Effector memory CD4-positive, alpha-beta T cell (primary cell): ENCODE measurements around the gene FAM200C.
A peak's percentile ranks its signal among the peaks of the same experiment; 100 is the strongest.

ENCODE experiments used
- DNase-seq, 3 donors: peaks; one replicate each; pipeline ENCODE4 v3.0.0-alpha.2; 2020
- H3K27ac ChIP-seq: 2 replicates; pipeline ENCODE4 v1.7.0; 2013; ENCODE audit warnings: mild to moderate bottlenecking, low read length, moderate library complexity; ENCODE audit not compliant: insufficient read depth, poor library complexity, severe bottlenecking
- H3K27me3 ChIP-seq: replicated peaks from 2 replicates; pipeline ENCODE4 v1.7.0; 2013; ENCODE audit warnings: mild to moderate bottlenecking, low read length; ENCODE audit not compliant: insufficient read depth, control insufficient read depth, poor library complexity, severe bottlenecking
- H3K36me3 ChIP-seq: 2 replicates; pipeline ENCODE4 v1.7.0; 2013; ENCODE audit warnings: mild to moderate bottlenecking, low read length, moderate library complexity; ENCODE audit not compliant: control insufficient read depth, insufficient read depth
- H3K4me1 ChIP-seq: 2 replicates; pipeline ENCODE4 v1.7.0; 2013; ENCODE audit warnings: low read length, mild to moderate bottlenecking; ENCODE audit not compliant: control insufficient read depth, insufficient read depth, poor library complexity, severe bottlenecking
- H3K4me3 ChIP-seq: 2 replicates; pipeline ENCODE4 v1.7.0; 2013; ENCODE audit warnings: low read length, low read depth, mild to moderate bottlenecking; ENCODE audit not compliant: insufficient read depth, poor library complexity, severe bottlenecking
- H3K9me3 ChIP-seq: 2 replicates; pipeline ENCODE4 v1.7.0; 2013; ENCODE audit warnings: mild to moderate bottlenecking, low read length, moderate library complexity; ENCODE audit not compliant: control insufficient read depth

The FAM200C gene

GRCh38 chr5:160421625-160422258, 21.9 kb upstream of the FAM200C start, which contains the start of gene PTTG1:
PTTG1 (plus strand) TSS chr5:160421855; CDS start chr5:160422313, 458 bp downstream.
- Histone ChIP-seq H3K4me3 (peak within 1 kb of the TSS; percentile 65), H3K9me3 (no peaks in the 10 kb centered on the region), H3K36me3 (no peaks in the 10 kb centered on the region), H3K27ac (peak within 1 kb of the TSS; percentile 71), H3K4me1 (peaks cover 24% of the 10 kb centered on the region), H3K27me3 (no peaks in the 10 kb centered on the region)
- DNase-seq = peak; percentile 82 to 89 (median 85)

GRCh38 chr5:160420331-160420610, 20.4 kb upstream of the FAM200C start:
- DNase-seq = no peak
- H3K4me1 ChIP-seq = peaks cover 24% of the 10 kb centered on the region
- no peaks in the 10 kb centered on the region for H3K36me3 ChIP-seq

GRCh38 chr5:160419458-160420330, 19.8 kb upstream of the FAM200C start:
- H3K27ac ChIP-seq = peak overlapping the region; percentile 86
- DNase-seq = no peak
- peak overlapping the region; percentile 90 for H3K4me3 ChIP-seq
- no peaks in the 10 kb centered on the region for H3K27me3 ChIP-seq
- no peaks in the 10 kb centered on the region for H3K36me3 ChIP-seq
- H3K9me3 ChIP-seq = no peaks in the 10 kb centered on the region
- peaks cover 22% of the 10 kb centered on the region for H3K4me1 ChIP-seq

More at GRCh38 chr5:160420331-160420610, 20.4 kb upstream of the FAM200C start:
- no peak overlapping the region for H3K4me3 ChIP-seq
- no peaks in the 10 kb centered on the region for H3K27me3 ChIP-seq
- H3K9me3 ChIP-seq = no peaks in the 10 kb centered on the region
- H3K27ac ChIP-seq = no peak overlapping the region

- Histone ChIP-seq H3K4me3 (peak within 1 kb of the TSS; percentile 90), H3K4me1 (peaks cover 19% of the 10 kb centered on the region), H3K9me3 (no peaks in the 10 kb centered on the region), H3K27me3 (no peaks in the 10 kb centered on the region), H3K36me3 (no peaks in the 10 kb centered on the region), H3K27ac (peak within 1 kb of the TSS; percentile 86)
- DNase-seq = peak; percentile 86 to 90 (median 86)
Observed at GRCh38 chr5:160418561-160419457, 19.0 kb upstream of the FAM200C start, which contains the start of gene SLU7. SLU7 (minus strand) TSS chr5:160419081; CDS start chr5:160415294, 3,787 bp downstream.

- no peak overlapping the region for H3K27ac ChIP-seq
Observed at GRCh38 chr5:160398806-160399205, 1.0 kb downstream of the FAM200C start.

GRCh38 chr5:160397492-160397891, 2.4 kb downstream of the FAM200C start:
- no peaks in the 10 kb centered on the region for H3K27me3 ChIP-seq
- H3K36me3 ChIP-seq = peaks cover 4% of the 10 kb centered on the region
- no peaks in the 10 kb centered on the region for H3K4me1 ChIP-seq
- DNase-seq = no peak
- H3K4me3 ChIP-seq = no peak overlapping the region
- H3K9me3 ChIP-seq = no peaks in the 10 kb centered on the region
- no peak overlapping the region for H3K27ac ChIP-seq

More at GRCh38 chr5:160398806-160399205, 1.0 kb downstream of the FAM200C start:
- H3K36me3 ChIP-seq = peaks cover 13% of the 10 kb centered on the region
- no peaks in the 10 kb centered on the region for H3K9me3 ChIP-seq
- no peak overlapping the region for H3K4me3 ChIP-seq
- no peaks in the 10 kb centered on the region for H3K4me1 ChIP-seq
- no peaks in the 10 kb centered on the region for H3K27me3 ChIP-seq
- DNase-seq = no peak

GRCh38 chr5:160395111-160395510, 4.7 kb downstream of the FAM200C start:
- no peak for DNase-seq
- no peaks in the 10 kb centered on the region for H3K36me3 ChIP-seq
- no peaks in the 10 kb centered on the region for H3K9me3 ChIP-seq
- no peaks in the 10 kb centered on the region for H3K4me1 ChIP-seq
- H3K27ac ChIP-seq = no peak overlapping the region
- no peak overlapping the region for H3K4me3 ChIP-seq
- no peaks in the 10 kb centered on the region for H3K27me3 ChIP-seq

- H3K4me1 ChIP-seq = no peaks in the 10 kb centered on the region
- H3K9me3 ChIP-seq = no peaks in the 10 kb centered on the region
- no peak overlapping the region for H3K27ac ChIP-seq
- DNase-seq = no peak
- H3K27me3 ChIP-seq = no peaks in the 10 kb centered on the region
- no peaks in the 10 kb centered on the region for H3K36me3 ChIP-seq
- no peak overlapping the region for H3K4me3 ChIP-seq
Observed at GRCh38 chr5:160390787-160391696, 8.8 kb downstream of the FAM200C start.

GRCh38 chr5:160387445-160387844, 12.4 kb downstream of the FAM200C start:
- Histone ChIP-seq H3K4me1 (no peaks in the 10 kb centered on the region), H3K9me3 (no peaks in the 10 kb centered on the region), H3K27me3 (no peaks in the 10 kb centered on the region), H3K36me3 (no peaks in the 10 kb centered on the region), H3K27ac (no peak overlapping the region), H3K4me3 (no peak overlapping the region)
- DNase-seq = no peak
